ENCODE data around the gene TRIM9.
"Not testable (repeated sequence)": the region's sequence is repeated elsewhere in the genome, so short reads cannot be mapped to it uniquely, and the experiment has no call there.

The TRIM9 gene

DNA sequence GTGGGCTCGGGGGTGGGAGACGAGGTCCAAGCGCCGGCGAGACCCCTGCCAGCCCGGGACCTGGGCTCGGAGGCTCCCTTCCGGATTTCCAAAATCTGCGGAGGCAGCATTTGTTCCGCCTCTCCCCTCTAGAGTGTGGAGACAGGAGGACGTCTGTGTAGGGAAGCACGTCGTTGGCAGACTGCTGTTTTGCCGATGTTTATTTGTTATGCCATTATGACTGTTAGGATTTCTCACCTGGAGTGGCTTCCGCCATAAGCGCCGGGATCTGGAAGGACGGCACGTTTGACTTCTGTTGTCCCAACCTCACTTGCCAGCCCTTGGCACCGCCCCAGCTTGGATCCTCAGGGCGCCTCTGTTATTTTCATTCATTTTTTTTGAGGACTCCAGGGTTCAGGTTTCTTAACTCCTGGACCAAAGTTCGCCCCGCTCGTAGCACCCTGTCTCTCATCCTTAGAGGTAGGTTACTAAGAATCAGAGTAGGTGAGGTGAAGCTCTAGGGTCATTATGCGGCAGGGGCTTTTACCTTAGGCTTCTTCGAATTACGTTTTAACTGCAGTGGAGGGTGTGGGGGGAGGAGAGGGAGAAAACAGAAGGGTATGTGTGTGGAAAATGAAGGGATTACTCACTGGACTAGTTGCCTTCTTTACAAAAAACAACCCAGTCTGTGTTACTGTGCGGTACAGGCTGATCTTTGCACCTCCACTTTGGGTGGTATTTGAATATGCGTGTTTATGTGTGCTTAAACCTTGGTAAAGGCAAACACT, 150.1 kb downstream of the TRIM9 start:
- TF ChIP-seq, protein P1, sequence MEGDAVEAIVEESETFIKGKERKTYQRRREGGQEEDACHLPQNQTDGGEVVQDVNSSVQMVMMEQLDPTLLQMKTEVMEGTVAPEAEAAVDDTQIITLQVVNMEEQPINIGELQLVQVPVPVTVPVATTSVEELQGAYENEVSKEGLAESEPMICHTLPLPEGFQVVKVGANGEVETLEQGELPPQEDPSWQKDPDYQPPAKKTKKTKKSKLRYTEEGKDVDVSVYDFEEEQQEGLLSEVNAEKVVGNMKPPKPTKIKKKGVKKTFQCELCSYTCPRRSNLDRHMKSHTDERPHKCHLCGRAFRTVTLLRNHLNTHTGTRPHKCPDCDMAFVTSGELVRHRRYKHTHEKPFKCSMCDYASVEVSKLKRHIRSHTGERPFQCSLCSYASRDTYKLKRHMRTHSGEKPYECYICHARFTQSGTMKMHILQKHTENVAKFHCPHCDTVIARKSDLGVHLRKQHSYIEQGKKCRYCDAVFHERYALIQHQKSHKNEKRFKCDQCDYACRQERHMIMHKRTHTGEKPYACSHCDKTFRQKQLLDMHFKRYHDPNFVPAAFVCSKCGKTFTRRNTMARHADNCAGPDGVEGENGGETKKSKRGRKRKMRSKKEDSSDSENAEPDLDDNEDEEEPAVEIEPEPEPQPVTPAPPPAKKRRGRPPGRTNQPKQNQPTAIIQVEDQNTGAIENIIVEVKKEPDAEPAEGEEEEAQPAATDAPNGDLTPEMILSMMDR (IDR thresholded peaks at IDR 0.05; ENCODE audit: low read depth, low read length): no peak
- no peak for DNase-seq (ENCODE audit: extremely low read depth, low read depth)

DNA sequence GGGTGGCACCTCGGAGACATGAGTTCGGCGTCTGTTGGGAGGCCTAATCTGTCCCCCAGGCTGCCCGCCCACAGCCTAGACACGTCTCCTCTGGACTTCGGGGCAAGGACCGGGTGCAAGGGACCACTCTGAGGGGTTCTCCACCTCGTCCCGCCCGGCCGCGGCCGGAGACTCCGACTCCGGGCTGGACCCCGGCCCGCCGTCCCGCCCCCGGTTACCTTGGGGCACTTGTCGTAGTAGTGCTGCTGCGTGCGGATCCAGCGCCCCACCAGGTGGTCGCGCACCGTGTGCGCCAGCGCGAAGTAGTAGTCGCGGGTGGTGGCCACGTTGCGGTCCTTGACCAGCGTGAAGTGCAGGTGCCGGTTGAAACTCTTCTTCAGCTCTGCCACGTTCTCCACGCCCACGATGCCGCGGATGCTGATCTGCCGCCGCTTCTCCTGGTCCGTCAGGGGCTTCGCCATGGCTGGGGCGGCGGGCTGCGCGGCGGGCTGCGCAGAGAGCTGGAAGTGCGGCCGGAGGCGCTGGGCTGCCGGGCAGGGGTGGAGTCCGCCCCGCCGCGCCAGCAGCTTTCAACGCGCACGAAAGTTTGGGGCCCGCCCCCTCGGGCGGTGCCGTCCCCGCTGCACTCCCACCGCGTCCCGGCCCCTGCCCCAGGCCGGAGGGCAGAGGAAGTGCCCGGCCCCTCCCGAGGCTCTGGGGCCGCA, 150.8 kb downstream of the TRIM9 start, which contains the start of gene PYGL:
PYGL (minus strand) TSS at position 541 of the 704 bp plus-strand sequence; CDS start at position 461, 80 bp downstream.
- no peak for DNase-seq (ENCODE audit: extremely low read depth, low read depth)
- TF ChIP-seq, protein P1 (IDR thresholded peaks at IDR 0.05; ENCODE audit: low read depth, low read length): no peak

DNA sequence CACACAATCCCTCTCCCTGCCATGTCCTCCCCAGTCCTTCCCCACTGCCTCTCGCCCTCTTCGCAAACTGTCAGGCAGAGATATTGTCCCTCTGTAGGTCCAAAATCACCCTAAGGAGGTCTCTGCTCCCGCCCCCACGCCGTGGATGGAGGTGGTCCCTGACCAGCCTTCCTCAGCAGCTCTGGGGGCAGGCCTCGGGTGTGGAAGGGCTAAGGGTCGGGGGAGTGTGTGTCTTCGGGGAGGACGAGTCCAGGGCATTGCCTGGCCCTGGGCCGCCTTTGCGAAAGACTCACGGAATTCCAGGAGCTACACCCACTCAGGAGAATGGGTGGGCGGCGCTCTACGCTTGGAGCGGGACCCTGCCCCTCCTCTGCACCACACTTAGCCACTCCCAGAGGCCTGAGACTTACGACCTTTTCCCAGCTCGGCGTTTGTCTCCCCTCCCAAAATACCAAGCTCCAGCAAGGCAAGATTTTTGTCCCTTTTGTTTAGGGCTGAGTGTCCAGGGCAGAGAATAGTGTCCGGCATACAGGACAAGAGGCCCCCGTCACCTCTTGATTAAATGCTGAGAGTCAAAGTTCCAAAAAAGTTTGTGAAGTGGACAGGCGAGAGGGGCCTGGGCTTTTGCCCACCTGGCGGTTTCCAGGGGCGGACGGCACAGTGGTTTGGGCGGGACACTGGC, 151.5 kb downstream of the TRIM9 start:
- DNase-seq (ENCODE audit: extremely low read depth, low read depth): no peak

DNA sequence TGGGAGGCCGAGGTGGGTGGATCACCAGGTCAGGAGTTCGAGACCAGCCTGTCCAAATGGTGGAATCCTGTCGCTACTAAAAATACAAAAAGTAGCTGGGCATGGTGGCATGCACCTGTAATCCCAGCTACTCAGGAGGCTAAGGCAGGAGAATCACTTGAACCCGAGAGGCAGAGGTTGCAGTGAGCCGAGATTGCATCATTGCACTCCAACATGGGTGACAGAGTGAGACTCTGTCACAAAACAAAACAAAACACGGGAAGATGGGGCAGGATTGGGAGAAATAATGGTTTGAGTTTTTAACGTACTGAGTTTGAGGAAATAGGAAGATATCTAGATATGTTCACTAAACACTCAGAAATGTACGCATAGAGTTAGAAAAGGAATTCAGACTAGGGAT, 153.3 kb downstream of the TRIM9 start:
- DNase-seq (ENCODE audit: extremely low read depth, low read depth): not testable (repeated sequence)

More for the DNA sequence above, 151.5 kb downstream of the TRIM9 start:
- TF ChIP-seq, protein P1 (IDR thresholded peaks at IDR 0.05; ENCODE audit: low read depth, low read length): no peak

DNA sequence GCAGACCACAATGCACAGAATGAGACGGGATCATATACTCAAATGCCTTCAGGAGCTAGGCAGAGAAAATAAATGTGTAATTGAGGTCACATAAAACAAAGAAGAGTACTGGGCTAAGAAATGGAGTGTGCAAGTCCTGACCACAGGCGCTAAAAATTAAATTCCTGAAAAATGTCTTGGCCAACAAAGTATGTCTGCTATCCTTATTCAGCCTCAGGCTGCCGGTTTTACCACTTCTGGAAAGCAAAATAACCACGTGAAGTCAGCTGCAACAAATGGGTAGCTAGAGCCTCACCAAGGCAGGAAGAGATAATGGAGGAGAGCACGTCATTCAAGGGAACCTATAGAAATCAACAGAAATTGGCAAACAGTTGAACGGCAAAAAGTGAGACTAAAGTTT, 153.8 kb downstream of the TRIM9 start:
- TF ChIP-seq, protein P1 (IDR thresholded peaks at IDR 0.05; ENCODE audit: low read depth, low read length): no peak
- no peak for DNase-seq (ENCODE audit: extremely low read depth, low read depth)

DNA sequence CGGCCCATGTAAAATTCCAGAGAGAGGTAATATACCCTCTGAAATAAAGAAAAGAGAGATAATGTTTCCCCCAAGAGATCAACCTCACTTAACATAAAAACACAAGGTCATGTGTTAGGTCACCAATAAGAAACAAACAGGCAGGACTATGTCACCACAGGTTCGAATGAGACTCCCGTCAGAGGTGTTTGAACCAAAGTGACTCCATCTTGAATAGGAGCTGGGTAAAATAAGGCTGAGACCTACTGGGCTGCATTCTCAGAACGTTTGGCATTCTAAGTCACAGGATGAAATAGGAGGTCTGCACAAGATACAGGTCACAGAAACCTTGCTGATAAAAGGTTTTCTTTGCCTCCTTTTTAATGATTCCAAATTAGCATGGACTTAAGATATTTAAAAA, 157.1 kb downstream of the TRIM9 start:
- DNase-seq (ENCODE audit: extremely low read depth, low read depth): no peak
- TF ChIP-seq, protein P1 (IDR thresholded peaks at IDR 0.05; ENCODE audit: low read depth, low read length): no peak

DNA sequence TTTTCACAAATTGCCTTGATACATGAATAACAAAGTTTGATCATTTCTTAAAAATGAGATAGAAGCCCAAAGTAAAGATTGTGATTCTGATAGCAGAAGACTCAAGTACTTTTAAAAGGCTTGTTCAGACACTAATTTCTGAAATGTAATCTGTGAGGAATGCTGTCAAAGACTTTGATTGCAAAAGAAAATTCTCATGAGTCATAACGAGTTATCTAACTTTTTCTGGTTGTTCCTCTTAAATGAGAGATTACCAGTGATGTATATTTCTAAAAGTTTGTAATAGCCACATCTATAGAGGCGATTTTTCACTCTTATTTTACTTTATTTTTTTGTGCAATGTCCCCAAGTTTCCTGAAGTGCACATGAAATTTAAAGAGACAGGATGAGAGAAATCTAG, 157.6 kb downstream of the TRIM9 start:
- no peak for DNase-seq (ENCODE audit: extremely low read depth, low read depth)
- TF ChIP-seq, protein P1 (IDR thresholded peaks at IDR 0.05; ENCODE audit: low read depth, low read length): no peak

All from AG09319 (cell line).